ENCODE results near the gene NELL1. TPM values are rescaled to one million over a fixed set of nuclear protein-coding genes. Genes with fewer than 3 reads are reported as not detected.
"Not testable (repeated sequence)": the region's sequence is repeated elsewhere in the genome, so short reads cannot be mapped to it uniquely, and the experiment has no call there.

Gene NELL1
- total RNA-seq, 1 experiment from 2014 or later: 2.6 TPM

DNA sequence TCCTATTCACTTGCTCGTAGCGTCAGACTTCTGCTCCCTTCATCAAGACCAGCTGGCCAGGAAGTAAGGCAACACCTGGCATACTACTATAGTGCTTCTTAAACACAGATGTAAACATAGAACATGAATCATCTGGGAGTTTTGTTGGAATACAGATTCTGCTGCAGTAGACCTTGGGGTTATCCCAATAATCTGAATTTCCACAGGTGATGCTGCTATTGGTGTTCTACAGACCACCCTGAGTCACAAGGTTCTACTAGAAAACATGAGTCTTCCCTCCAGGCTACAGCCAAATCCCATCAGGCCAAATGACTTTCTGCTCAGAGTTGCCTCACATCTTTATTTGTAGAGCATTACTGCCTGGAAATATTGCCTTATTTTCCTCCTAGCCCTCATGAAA is 175.2 kb downstream of the NELL1 start:
- DNase-seq: no peak
- no peaks in the 10 kb centered on the region for H3K36me3 ChIP-seq (replicated peaks; ENCODE audit: control insufficient read depth, insufficient read depth, low read length)
- H3K4me3 ChIP-seq (ENCODE audit: insufficient read depth, low read depth, low read length): no peak overlapping the region
- no peaks in the 10 kb centered on the region for H3K27me3 ChIP-seq (ENCODE audit: control insufficient read depth, insufficient read depth, low read length)

DNA sequence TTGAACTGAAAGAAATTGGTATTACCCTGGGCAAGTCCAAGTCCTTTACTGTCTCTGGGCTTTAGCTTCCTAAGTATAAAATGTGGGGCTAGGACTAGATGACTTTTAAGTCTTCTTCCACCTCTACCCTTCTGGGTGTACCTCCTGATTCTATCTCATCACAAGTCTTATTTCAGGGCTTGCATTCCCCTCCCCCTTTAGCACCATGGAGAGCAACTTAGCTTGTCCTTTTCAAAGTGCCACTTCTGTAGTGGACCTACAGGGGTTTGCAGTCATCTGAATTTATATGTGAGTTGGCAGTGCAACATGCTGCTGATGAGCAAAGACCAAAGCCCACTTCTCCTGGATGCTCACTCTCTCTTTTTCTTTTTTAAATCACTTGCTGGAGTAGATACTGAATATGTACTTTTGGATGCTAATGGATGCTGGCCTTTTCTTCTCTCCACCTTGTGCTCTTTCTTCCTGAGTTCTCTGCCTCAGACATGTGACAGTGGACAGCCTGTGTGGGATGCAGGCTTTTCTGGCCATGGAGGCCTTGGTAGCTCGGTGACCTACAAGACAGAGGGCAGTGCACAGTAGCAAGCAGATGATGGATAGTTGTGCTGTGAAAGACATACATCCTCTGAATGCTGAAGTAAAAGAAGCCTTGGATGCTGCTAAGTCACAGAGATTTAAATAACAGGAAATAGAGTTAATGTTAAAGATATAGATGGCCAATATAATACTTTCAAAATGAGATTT is 185.0 kb downstream of the NELL1 start:
- H3K4me3 ChIP-seq (ENCODE audit: insufficient read depth, low read depth, low read length): no peak overlapping the region
- DNase-seq: peak; percentile 21
- H3K27me3 ChIP-seq (ENCODE audit: control insufficient read depth, insufficient read depth, low read length): no peaks in the 10 kb centered on the region
- H3K36me3 ChIP-seq (replicated peaks; ENCODE audit: control insufficient read depth, insufficient read depth, low read length): no peaks in the 10 kb centered on the region

DNA sequence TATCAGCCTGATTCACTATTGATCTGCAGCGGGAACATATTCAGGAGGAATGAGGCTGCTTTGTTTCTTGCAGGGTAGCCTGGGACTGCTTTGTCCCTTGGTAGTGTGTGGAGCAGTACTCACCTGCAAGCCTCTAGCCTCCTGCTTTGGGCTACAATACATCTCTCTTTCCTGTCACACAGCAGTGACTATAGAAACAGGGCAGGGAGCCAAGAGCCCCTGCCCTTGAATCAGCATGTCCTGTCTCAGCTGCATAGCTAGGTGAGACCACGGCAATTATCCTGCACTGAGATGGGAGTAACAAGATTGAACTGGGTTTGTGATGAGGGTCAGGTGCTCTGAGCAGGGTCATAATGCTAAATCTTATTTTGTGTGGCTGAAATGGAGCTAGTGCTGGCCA is 191.9 kb downstream of the NELL1 start:
- Histone ChIP-seq H3K4me3 (ENCODE audit: insufficient read depth, low read depth, low read length) (no peak overlapping the region), H3K36me3 (replicated peaks; ENCODE audit: control insufficient read depth, insufficient read depth, low read length) (no peaks in the 10 kb centered on the region), H3K27me3 (ENCODE audit: control insufficient read depth, insufficient read depth, low read length) (no peaks in the 10 kb centered on the region)
- no peak for DNase-seq

DNA sequence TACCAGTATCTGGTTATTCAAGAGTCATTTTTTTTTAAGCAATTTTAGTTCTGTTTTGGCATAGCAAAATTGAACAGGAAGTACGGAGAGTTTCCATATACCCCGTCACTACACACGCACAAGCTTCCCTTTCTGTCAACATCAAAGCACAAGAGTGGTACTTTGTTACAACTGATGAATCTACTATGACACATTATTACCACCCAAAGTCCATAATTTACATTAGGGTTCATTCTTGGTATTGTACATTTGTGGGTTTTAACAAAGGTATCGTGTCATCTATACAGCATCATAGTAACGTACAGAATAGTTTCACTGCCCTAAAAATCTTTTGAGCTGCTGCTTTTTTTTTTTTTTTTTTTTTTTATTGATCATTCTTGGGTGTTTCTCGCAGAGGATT is 192.9 kb downstream of the NELL1 start:
- not testable (repeated sequence) for H3K36me3 ChIP-seq (replicated peaks; ENCODE audit: control insufficient read depth, insufficient read depth, low read length); H3K27me3 ChIP-seq (ENCODE audit: control insufficient read depth, insufficient read depth, low read length); H3K4me3 ChIP-seq (ENCODE audit: insufficient read depth, low read depth, low read length); DNase-seq

DNA sequence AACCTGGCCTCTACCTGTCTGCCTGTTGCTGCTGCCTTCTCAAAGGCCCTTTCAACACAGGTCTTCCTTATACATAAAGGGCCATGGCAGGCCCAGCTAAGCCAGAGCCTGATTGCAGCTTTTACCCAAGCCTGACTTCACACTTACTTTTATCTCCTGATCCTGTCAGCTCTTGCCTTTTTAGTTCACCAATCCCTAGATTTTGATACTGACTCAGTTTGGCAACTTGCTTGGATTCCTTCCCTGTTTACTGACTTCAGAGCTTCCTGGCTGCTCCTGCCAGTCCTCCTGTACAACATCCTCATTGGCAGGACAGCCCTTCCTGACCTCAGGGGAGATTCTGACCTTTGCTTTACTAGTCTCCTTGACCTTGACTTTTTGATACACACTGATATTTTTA is 195.2 kb downstream of the NELL1 start:
- DNase-seq: no peak
- H3K36me3 ChIP-seq (replicated peaks; ENCODE audit: control insufficient read depth, insufficient read depth, low read length): no peaks in the 10 kb centered on the region
- H3K27me3 ChIP-seq (ENCODE audit: control insufficient read depth, insufficient read depth, low read length): no peaks in the 10 kb centered on the region
- no peak overlapping the region for H3K4me3 ChIP-seq (ENCODE audit: insufficient read depth, low read depth, low read length)

DNA sequence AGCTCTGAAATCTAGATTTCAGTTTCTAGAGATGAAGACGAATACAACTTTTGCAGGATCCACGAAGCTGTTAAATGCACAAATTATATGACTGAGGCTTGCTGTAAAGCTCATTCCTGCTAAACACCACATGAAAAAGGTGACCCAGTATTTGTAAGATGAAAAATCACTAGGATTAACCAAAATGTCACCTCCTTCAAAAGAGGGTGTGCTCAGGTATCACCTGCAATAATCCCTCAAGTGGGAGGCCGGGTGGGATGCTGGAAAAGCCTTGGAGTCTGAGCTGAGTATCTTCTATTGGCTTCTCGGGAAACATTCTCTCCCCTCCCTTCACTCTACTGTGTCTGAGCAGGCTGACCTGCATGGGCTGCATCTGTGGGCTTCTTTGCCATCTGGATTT is 195.8 kb downstream of the NELL1 start:
- no peaks in the 10 kb centered on the region for H3K27me3 ChIP-seq (ENCODE audit: control insufficient read depth, insufficient read depth, low read length)
- no peaks in the 10 kb centered on the region for H3K36me3 ChIP-seq (replicated peaks; ENCODE audit: control insufficient read depth, insufficient read depth, low read length)
- no peak overlapping the region for H3K4me3 ChIP-seq (ENCODE audit: insufficient read depth, low read depth, low read length)
- DNase-seq: no peak

DNA sequence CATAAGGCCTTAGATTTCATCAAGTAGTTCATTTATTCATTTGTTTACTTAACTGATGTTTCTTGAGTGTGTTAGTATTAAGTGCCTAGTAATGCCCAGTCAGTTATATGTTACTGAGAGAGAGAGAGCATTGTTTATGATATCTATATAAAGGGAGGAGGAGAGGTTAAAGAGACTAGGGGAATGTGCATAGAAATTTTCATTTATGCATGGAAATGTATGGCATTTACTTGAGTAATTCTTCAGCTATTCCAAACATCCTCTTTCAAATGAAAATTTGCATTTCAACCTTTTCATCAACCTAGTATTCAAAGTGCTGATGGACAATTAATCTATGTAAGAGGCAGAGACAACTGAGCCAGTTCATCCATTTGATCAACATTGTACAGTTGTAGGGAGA is 199.7 kb downstream of the NELL1 start:
- H3K27me3 ChIP-seq (ENCODE audit: control insufficient read depth, insufficient read depth, low read length): no peaks in the 10 kb centered on the region
- DNase-seq: no peak
- no peak overlapping the region for H3K4me3 ChIP-seq (ENCODE audit: insufficient read depth, low read depth, low read length)
- H3K36me3 ChIP-seq (replicated peaks; ENCODE audit: control insufficient read depth, insufficient read depth, low read length): no peaks in the 10 kb centered on the region

DNA sequence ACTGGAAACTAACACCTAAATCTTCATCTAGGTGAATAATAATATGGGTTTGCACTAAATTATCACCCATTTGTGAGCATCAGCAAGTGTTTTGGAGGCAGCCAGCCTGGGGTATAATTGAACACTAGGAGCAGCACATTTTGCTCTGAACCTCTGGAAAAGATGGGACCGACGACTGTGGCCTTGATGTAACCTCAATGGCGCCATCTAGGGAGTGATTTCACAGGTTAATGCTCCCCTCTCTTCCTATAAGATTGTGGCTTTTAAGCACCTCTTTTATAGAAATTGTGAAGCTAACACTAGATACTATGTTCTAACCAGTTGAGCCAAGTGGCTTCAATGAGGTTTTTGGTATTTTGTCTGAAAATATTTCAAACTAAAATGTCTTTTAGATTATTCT is 203.7 kb downstream of the NELL1 start:
- no peaks in the 10 kb centered on the region for H3K36me3 ChIP-seq (replicated peaks; ENCODE audit: control insufficient read depth, insufficient read depth, low read length)
- H3K27me3 ChIP-seq (ENCODE audit: control insufficient read depth, insufficient read depth, low read length): no peaks in the 10 kb centered on the region
- H3K4me3 ChIP-seq (ENCODE audit: insufficient read depth, low read depth, low read length): no peak overlapping the region
- DNase-seq: peak; percentile 68

DNA sequence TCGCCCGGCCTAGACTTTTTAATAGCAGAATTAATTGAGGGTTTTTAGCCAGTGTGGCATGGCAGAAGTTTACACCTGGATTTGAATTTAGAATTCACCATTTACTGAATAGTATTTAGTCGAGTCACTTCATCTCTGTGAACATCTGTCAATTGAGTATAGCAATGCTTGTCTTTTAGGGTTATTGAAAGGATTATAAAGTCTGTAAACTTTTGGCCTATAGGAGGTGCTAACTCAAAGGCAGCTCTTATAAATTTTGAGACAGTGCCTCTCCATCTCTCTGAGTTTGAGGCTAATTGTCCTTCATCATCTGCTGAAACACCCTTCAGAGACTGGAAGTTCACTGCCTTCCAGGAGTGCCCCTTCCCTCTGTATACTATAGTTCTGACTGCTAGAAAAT is 205.0 kb downstream of the NELL1 start:
- H3K36me3 ChIP-seq (replicated peaks; ENCODE audit: control insufficient read depth, insufficient read depth, low read length): no peaks in the 10 kb centered on the region
- no peak for DNase-seq
- no peaks in the 10 kb centered on the region for H3K27me3 ChIP-seq (ENCODE audit: control insufficient read depth, insufficient read depth, low read length)
- no peak overlapping the region for H3K4me3 ChIP-seq (ENCODE audit: insufficient read depth, low read depth, low read length)

DNA sequence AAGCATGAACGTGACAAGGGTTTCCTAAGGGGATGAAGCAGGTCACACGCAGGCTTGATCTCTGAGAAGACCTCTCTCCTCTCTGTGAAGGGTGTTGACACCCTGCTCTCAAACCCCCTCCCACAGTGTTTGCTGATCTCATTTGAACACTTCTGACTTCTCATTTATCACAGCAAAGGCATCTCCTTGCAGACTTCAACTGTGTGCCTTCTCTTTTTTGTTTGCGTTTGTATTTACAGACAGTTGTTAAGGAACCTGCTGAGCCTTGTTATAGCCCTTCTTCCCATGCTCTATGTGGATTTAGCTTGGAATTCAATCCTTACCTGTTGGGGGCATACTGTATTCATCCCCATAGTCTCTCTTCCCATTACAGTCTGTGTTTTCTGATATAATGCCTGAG is 206.5 kb downstream of the NELL1 start:
- no peak overlapping the region for H3K4me3 ChIP-seq (ENCODE audit: insufficient read depth, low read depth, low read length)
- DNase-seq: no peak
- no peaks in the 10 kb centered on the region for H3K36me3 ChIP-seq (replicated peaks; ENCODE audit: control insufficient read depth, insufficient read depth, low read length)
- H3K27me3 ChIP-seq (ENCODE audit: control insufficient read depth, insufficient read depth, low read length): no peaks in the 10 kb centered on the region

DNA sequence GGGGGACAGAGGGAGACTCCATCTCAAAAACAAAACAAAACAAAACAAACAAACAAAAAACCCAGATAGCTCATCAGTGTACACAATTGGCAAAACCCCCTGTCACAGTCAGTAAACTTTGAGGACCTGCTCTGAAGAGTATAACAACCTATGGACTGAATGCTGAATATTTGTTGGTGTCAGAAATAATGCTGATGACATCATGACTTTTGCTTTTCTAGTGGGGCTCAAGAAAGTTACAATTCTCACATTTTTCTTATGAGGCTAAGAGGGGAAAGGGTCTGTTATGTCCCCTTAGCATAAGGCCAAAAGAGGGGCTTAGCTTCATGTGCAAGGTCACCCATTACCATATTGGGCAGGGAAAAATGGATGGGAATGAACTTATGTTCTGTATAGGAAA is 207.4 kb downstream of the NELL1 start:
- Histone ChIP-seq H3K36me3 (replicated peaks; ENCODE audit: control insufficient read depth, insufficient read depth, low read length) (no peaks in the 10 kb centered on the region), H3K27me3 (ENCODE audit: control insufficient read depth, insufficient read depth, low read length) (no peaks in the 10 kb centered on the region), H3K4me3 (ENCODE audit: insufficient read depth, low read depth, low read length) (no peak overlapping the region)
- DNase-seq: no peak

DNA sequence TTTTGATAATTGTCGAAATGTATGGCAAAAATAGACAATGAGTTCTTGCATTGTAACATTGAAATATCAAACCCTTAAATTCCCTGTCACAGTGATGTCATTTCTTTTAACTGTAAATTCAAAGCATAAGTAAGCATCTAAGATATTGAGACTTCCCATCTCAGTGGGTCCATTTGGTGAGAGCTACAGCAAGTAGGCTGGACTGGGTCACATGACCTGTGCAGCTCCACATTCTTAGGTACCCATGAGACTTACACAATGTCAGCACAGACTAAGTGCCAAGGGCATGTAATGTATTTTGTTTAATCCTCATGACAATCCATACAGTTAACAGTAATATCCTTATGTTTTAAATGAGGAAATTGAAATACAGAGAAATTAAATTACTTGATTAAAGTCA is 210.7 kb downstream of the NELL1 start:
- no peak for DNase-seq
- Histone ChIP-seq H3K4me3 (ENCODE audit: insufficient read depth, low read depth, low read length) (no peak overlapping the region), H3K36me3 (replicated peaks; ENCODE audit: control insufficient read depth, insufficient read depth, low read length) (no peaks in the 10 kb centered on the region), H3K27me3 (ENCODE audit: control insufficient read depth, insufficient read depth, low read length) (0 out of 2 replicates have a peak, but pooled peaks cover 1% of the 10 kb centered on the region)

DNA sequence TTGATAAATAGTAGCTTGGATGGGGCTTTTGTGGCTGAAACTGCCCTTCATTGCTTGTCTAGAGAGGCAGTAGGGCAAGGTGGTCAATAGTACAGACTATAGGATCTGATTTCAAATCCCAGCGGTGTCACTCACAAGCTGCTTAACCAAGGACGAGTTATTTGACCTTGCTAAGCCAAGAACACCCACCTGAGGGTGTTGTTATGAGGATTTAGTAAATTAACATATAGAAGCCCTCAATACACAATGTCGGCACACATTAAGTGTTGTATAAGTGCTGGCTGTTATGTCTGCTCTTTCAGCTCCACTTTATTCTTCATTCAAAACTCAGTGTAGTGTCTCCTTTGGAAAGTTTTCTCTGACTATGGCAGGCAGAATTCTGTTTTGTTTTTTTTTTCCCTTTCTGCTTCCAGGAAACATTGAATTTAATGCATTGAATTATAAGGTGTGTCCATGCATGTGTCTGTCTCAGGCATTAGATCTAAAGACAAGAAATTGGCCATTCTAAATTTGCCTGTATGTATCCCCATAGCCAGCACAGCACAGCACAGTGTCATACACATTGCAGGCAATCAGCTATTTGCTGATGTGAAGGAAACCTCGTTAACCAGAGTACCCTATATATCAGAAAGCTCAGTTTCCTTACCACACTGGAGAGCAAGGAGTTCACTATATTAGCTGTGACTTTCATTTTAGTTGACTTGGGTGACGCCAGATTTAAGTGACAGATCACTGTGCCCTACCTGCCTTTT is 212.1 kb downstream of the NELL1 start:
- no peaks in the 10 kb centered on the region for H3K36me3 ChIP-seq (replicated peaks; ENCODE audit: control insufficient read depth, insufficient read depth, low read length)
- H3K27me3 ChIP-seq (ENCODE audit: control insufficient read depth, insufficient read depth, low read length): 0 out of 2 replicates have a peak, but pooled peaks cover 1% of the 10 kb centered on the region
- no peak overlapping the region for H3K4me3 ChIP-seq (ENCODE audit: insufficient read depth, low read depth, low read length)
- DNase-seq: peak; percentile 24

DNA sequence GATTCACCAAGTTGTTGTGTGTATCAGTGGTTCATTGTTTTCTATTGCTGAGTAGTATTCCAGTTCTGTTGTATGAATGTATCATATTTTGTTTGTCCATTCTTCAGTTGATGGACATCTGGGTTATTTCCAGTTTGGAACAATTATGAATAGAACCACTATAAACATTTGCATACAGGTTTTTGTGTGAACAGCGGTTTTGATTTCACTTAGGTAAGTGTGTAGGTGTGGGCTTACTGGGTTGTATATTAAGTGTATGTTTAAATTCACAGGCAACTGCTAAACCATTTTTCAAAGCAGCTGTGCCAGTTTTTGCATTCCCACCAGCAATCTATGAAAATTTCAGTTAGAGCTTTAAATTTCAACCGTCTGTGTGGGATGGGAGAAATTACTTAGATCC is 217.8 kb downstream of the NELL1 start:
- Histone ChIP-seq H3K27me3 (ENCODE audit: control insufficient read depth, insufficient read depth, low read length) (0 out of 2 replicates have a peak, but pooled peaks cover 1% of the 10 kb centered on the region), H3K36me3 (replicated peaks; ENCODE audit: control insufficient read depth, insufficient read depth, low read length) (no peaks in the 10 kb centered on the region), H3K4me3 (ENCODE audit: insufficient read depth, low read depth, low read length) (no peak overlapping the region)
- DNase-seq: no peak

DNA sequence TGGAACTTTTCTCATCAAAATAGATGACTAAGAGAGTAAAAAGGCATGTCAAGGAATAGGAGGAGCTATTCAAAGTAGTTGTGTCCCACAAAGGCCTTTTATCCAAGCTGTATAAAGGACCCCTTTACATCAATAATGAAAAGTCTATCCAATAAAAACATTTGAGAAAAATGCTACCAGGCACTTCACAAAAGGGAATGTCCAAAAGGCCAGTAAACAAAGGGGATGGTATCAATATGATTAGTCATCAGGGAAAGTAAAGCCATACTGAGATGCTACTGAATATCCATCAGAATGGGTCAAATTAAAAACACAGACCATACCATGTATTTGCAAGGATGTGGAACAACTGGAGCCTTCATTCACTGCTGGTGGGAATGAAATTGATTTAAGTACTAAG is 224.9 kb downstream of the NELL1 start:
- no peaks in the 10 kb centered on the region for H3K27me3 ChIP-seq (ENCODE audit: control insufficient read depth, insufficient read depth, low read length)
- DNase-seq: no peak
- no peaks in the 10 kb centered on the region for H3K36me3 ChIP-seq (replicated peaks; ENCODE audit: control insufficient read depth, insufficient read depth, low read length)
- no peak overlapping the region for H3K4me3 ChIP-seq (ENCODE audit: insufficient read depth, low read depth, low read length)

Measured in H7 (cell line).